ENCODE measurements around the gene MYBPH. TPM values are rescaled to one million over a fixed set of nuclear protein-coding genes. Genes with fewer than 3 reads are reported as not detected.

Gene MYBPH
- polyA plus RNA-seq, 2 of the 4 experiments (the other 2 are of a cell fraction), result not detected

DNA sequence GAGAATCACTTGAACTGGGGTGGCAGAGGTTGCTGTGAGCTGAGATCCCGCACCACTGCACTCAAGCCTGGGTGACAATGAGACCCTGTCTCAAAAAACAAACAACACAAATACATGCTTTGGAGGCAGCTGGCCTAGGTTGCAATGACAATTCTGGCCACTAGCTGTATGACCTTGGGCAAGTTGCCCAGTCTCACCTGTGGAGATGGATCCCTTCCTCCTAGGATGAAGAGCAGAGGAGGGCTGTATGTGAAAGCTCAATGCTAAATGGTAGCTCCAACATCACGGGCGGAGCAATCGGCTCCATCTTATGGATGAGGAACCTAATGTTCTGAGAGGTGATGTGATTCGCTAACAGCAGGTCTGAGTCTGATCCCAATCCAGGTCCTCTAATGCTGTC, 27.5 kb downstream of the MYBPH start:
- peaks cover 13% of the 10 kb centered on the region for H3K4me1 ChIP-seq
- no peak overlapping the region for H3K27ac ChIP-seq
- H3K9me3 ChIP-seq, result no peaks in the 10 kb centered on the region
- POLR2A ChIA-PET, result no interaction called here
- DNase-seq (ENCODE audit: low read depth in 1 of 2, low spot score in 1 of 2), result peak in 1 of 2 experiments; percentile 38
- TF ChIP-seq, protein P1, sequence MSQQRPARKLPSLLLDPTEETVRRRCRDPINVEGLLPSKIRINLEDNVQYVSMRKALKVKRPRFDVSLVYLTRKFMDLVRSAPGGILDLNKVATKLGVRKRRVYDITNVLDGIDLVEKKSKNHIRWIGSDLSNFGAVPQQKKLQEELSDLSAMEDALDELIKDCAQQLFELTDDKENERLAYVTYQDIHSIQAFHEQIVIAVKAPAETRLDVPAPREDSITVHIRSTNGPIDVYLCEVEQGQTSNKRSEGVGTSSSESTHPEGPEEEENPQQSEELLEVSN (IDR thresholded peaks at IDR 0.05; ENCODE audit: borderline replicate concordance, low read depth), result no peak
- TF ChIP-seq KDM1A (IDR thresholded peaks at IDR 0.05; ENCODE audit: low read depth) (no peak), CBX2 (IDR thresholded peaks at IDR 0.05; ENCODE audit: borderline replicate concordance, low read depth) (no peak), RCOR1 (IDR thresholded peaks at IDR 0.05; ENCODE audit: low read depth, low read length) (no peak), MYC (IDR thresholded peaks at IDR 0.05; ENCODE audit: borderline replicate concordance, low read length) (no peak)
- TF ChIP-seq, protein P2, sequence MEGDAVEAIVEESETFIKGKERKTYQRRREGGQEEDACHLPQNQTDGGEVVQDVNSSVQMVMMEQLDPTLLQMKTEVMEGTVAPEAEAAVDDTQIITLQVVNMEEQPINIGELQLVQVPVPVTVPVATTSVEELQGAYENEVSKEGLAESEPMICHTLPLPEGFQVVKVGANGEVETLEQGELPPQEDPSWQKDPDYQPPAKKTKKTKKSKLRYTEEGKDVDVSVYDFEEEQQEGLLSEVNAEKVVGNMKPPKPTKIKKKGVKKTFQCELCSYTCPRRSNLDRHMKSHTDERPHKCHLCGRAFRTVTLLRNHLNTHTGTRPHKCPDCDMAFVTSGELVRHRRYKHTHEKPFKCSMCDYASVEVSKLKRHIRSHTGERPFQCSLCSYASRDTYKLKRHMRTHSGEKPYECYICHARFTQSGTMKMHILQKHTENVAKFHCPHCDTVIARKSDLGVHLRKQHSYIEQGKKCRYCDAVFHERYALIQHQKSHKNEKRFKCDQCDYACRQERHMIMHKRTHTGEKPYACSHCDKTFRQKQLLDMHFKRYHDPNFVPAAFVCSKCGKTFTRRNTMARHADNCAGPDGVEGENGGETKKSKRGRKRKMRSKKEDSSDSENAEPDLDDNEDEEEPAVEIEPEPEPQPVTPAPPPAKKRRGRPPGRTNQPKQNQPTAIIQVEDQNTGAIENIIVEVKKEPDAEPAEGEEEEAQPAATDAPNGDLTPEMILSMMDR (IDR thresholded peaks at IDR 0.05), result 0 out of 3 replicates have a peak, but pooled peaks have one; percentile 5
- H3K4me2 ChIP-seq, result no peak overlapping the region
- WGBS (ENCODE audit: missing lambda C conversion rate), result 79% methylated on average over 5 of the region's 5 CpGs
- no peak for FAIRE-seq
- CTCF ChIA-PET, result interaction anchor here (0.7 to 3.9 kb wide), 12 partner anchors 10 to 190 kb away, joined by 3 to 20 read pairs (median 4); no protein-coding TSS in a partner anchor
- H3K4me3 ChIP-seq, result no peak overlapping the region
- peak in 1 of 2 experiments; percentile 48; a peak in 3 of 6 replicates for ATAC-seq

DNA sequence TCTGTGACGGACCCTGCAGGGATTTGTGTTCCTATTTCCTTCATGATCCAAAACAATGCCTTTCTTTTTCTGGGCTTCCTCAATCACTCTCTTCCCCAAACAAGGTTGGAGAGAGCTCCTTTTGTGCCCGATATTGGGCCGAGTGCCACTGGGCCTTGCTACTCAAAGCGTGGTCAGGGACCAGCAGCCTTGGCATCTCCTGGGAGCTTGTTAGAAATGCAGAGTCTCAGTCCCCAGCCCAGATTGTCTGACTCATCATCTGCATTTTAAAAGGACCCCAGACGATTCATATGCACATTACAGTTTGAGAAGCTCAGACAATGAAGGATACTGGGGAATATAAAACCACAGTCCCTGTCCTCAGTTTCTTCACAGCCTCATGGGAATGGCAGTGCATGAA, 28.2 kb downstream of the MYBPH start:
- H3K27ac ChIP-seq, result no peak overlapping the region
- FAIRE-seq (no peak), DNase-seq (ENCODE audit: low read depth in 1 of 2, low spot score in 1 of 2) (no peak), ATAC-seq (no peak)
- CTCF ChIA-PET, result interaction anchor here (0.6 to 3.9 kb wide), 12 partner anchors 10 to 599 kb away, joined by 3 to 20 read pairs (median 4); no protein-coding TSS in a partner anchor
- 76% methylated on average over 5 of the region's 5 CpGs for WGBS (ENCODE audit: missing lambda C conversion rate)
- no peaks in the 10 kb centered on the region for H3K9me3 ChIP-seq
- H3K4me3 ChIP-seq, result no peak overlapping the region
- no peak overlapping the region for H3K4me2 ChIP-seq
- no peak for TF ChIP-seq JUNB (IDR thresholded peaks at IDR 0.05)
- TF ChIP-seq HOXA7 (CRISPR knock-in tag; IDR thresholded peaks at IDR 0.05), result no peak
- no peak for TF ChIP-seq PHF8 (IDR thresholded peaks at IDR 0.05; ENCODE audit: borderline replicate concordance, low read depth)
- no peak for TF ChIP-seq HOXB13 (CRISPR knock-in tag; IDR thresholded peaks at IDR 0.05; ENCODE audit: low read depth)
- TF ChIP-seq ZFP36 (IDR thresholded peaks at IDR 0.05; ENCODE audit: borderline replicate concordance, partially characterized antibody), result no peak
- TF ChIP-seq FOSB (CRISPR knock-in tag; IDR thresholded peaks at IDR 0.05), result no peak
- no peak for TF ChIP-seq GATA3 (IDR thresholded peaks at IDR 0.05; ENCODE audit: borderline replicate concordance)
- no peak for TF ChIP-seq RCOR1 (IDR thresholded peaks at IDR 0.05; ENCODE audit: low read depth, low read length)
- TF ChIP-seq FOXS1 (CRISPR knock-in tag; IDR thresholded peaks at IDR 0.05), result no peak
- TF ChIP-seq, protein P3, sequence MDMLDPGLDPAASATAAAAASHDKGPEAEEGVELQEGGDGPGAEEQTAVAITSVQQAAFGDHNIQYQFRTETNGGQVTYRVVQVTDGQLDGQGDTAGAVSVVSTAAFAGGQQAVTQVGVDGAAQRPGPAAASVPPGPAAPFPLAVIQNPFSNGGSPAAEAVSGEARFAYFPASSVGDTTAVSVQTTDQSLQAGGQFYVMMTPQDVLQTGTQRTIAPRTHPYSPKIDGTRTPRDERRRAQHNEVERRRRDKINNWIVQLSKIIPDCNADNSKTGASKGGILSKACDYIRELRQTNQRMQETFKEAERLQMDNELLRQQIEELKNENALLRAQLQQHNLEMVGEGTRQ (IDR thresholded peaks at IDR 0.05), result no peak
- TF ChIP-seq, protein P4, sequence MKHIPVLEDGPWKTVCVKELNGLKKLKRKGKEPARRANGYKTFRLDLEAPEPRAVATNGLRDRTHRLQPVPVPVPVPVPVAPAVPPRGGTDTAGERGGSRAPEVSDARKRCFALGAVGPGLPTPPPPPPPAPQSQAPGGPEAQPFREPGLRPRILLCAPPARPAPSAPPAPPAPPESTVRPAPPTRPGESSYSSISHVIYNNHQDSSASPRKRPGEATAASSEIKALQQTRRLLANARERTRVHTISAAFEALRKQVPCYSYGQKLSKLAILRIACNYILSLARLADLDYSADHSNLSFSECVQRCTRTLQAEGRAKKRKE (CRISPR knock-in tag; IDR thresholded peaks at IDR 0.05; ENCODE audit: low read depth), result no peak
- TF ChIP-seq KDM1A (IDR thresholded peaks at IDR 0.05; ENCODE audit: low read depth), result no peak
- no peak for TF ChIP-seq SMC3 (IDR thresholded peaks at IDR 0.05)
- TF ChIP-seq, protein P5, sequence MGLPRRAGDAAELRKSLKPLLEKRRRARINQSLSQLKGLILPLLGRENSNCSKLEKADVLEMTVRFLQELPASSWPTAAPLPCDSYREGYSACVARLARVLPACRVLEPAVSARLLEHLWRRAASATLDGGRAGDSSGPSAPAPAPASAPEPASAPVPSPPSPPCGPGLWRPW (IDR thresholded peaks at IDR 0.05), result no peak
- TF ChIP-seq, protein P6, sequence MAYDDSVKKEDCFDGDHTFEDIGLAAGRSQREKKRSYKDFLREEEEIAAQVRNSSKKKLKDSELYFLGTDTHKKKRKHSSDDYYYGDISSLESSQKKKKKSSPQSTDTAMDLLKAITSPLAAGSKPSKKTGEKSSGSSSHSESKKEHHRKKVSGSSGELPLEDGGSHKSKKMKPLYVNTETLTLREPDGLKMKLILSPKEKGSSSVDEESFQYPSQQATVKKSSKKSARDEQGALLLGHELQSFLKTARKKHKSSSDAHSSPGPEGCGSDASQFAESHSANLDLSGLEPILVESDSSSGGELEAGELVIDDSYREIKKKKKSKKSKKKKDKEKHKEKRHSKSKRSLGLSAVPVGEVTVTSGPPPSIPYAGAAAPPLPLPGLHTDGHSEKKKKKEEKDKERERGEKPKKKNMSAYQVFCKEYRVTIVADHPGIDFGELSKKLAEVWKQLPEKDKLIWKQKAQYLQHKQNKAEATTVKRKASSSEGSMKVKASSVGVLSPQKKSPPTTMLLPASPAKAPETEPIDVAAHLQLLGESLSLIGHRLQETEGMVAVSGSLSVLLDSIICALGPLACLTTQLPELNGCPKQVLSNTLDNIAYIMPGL (CRISPR knock-in tag; IDR thresholded peaks at IDR 0.05; ENCODE audit: borderline replicate concordance), result no peak
- TF ChIP-seq EP300 (IDR thresholded peaks at IDR 0.05), result no peak
- TF ChIP-seq, protein P7, sequence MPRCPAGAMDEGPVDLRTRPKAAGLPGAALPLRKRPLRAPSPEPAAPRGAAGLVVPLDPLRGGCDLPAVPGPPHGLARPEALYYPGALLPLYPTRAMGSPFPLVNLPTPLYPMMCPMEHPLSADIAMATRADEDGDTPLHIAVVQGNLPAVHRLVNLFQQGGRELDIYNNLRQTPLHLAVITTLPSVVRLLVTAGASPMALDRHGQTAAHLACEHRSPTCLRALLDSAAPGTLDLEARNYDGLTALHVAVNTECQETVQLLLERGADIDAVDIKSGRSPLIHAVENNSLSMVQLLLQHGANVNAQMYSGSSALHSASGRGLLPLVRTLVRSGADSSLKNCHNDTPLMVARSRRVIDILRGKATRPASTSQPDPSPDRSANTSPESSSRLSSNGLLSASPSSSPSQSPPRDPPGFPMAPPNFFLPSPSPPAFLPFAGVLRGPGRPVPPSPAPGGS (IDR thresholded peaks at IDR 0.05), result no peak
- TF ChIP-seq, protein P8, sequence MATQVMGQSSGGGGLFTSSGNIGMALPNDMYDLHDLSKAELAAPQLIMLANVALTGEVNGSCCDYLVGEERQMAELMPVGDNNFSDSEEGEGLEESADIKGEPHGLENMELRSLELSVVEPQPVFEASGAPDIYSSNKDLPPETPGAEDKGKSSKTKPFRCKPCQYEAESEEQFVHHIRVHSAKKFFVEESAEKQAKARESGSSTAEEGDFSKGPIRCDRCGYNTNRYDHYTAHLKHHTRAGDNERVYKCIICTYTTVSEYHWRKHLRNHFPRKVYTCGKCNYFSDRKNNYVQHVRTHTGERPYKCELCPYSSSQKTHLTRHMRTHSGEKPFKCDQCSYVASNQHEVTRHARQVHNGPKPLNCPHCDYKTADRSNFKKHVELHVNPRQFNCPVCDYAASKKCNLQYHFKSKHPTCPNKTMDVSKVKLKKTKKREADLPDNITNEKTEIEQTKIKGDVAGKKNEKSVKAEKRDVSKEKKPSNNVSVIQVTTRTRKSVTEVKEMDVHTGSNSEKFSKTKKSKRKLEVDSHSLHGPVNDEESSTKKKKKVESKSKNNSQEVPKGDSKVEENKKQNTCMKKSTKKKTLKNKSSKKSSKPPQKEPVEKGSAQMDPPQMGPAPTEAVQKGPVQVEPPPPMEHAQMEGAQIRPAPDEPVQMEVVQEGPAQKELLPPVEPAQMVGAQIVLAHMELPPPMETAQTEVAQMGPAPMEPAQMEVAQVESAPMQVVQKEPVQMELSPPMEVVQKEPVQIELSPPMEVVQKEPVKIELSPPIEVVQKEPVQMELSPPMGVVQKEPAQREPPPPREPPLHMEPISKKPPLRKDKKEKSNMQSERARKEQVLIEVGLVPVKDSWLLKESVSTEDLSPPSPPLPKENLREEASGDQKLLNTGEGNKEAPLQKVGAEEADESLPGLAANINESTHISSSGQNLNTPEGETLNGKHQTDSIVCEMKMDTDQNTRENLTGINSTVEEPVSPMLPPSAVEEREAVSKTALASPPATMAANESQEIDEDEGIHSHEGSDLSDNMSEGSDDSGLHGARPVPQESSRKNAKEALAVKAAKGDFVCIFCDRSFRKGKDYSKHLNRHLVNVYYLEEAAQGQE (IDR thresholded peaks at IDR 0.05), result no peak
- peaks cover 5% of the 10 kb centered on the region; the same call in 2 of the 3 replicates for H3K4me1 ChIP-seq
- POLR2A ChIA-PET, result no interaction called here
